ENCODE results near the gene CHRNG. TPM values are rescaled to one million over a fixed set of nuclear protein-coding genes. Genes with fewer than 3 reads are reported as not detected.
A peak's percentile ranks its signal among the peaks of the same experiment; 100 is the strongest.
"Not testable (repeated sequence)": the region's sequence is repeated elsewhere in the genome, so short reads cannot be mapped to it uniquely, and the experiment has no call there.

The CHRNG gene
- total RNA-seq, 4 donors from 2014 or later, result 3.5 to 57.5 (median 24.6) TPM

GRCh38 chr2:232563580-232563979 is 24.1 kb downstream of the CHRNG start:
- Histone ChIP-seq H3K9me3 (no peaks in the 10 kb centered on the region), H3K36me3 (peaks cover 0 to 88% of the 10 kb centered on the region in 2 donors), H3K4me1 (peaks cover 0 to 23% of the 10 kb centered on the region in 2 donors), H3K4me3 (no peak overlapping the region), H3K27me3 (no peaks in the 10 kb centered on the region), H3K27ac (no peak overlapping the region)
- in situ Hi-C loops (cut with MboI; ENCODE audit: low sequenced_read_pairs in 4 of 4), result no loop called here
- ATAC-seq (no peak), DNase-seq (no peak)
- intact Hi-C loops (cut with DNase I; ENCODE audit: low total_unique reads), result no loop called here
- TF ChIP-seq POLR2A (IDR thresholded peaks at IDR 0.05) (no peak), CTCF (IDR thresholded peaks at IDR 0.05 in 4 of 5, conservative IDR thresholded peaks at IDR 0.05 in 1 of 5) (no peak)

GRCh38 chr2:232567721-232568120 is 28.2 kb downstream of the CHRNG start:
- Histone ChIP-seq H3K9me3 (no peaks in the 10 kb centered on the region), H3K27me3 (no peaks in the 10 kb centered on the region), H3K4me3 (no peak overlapping the region), H3K27ac (peak overlapping the region; percentile 75 to 93 (median 88)), H3K4me1 (peaks cover 18 to 58% of the 10 kb centered on the region in 2 donors), H3K36me3 (peaks cover 0 to 84% of the 10 kb centered on the region in 2 donors)
- TF ChIP-seq CTCF (IDR thresholded peaks at IDR 0.05 in 4 of 5, conservative IDR thresholded peaks at IDR 0.05 in 1 of 5), result no peak
- TF ChIP-seq POLR2A (IDR thresholded peaks at IDR 0.05), result no peak
- ATAC-seq, result peak in 1 of 2 donors; percentile 18
- in situ Hi-C loops (cut with MboI; ENCODE audit: low sequenced_read_pairs in 4 of 4) (no loop called here), intact Hi-C loops (cut with DNase I; ENCODE audit: low total_unique reads) (no loop called here)
- DNase-seq, result no peak

- DNase-seq (no peak), ATAC-seq (peak; percentile 34 to 53)
- no peaks in the 10 kb centered on the region for H3K27me3 ChIP-seq
- peak overlapping the region; percentile 75 to 93 (median 88) for H3K27ac ChIP-seq
- no peaks in the 10 kb centered on the region for H3K9me3 ChIP-seq
- H3K4me1 ChIP-seq, result peaks cover 18 to 63% of the 10 kb centered on the region in 2 donors
- in situ Hi-C loops (cut with MboI; ENCODE audit: low sequenced_read_pairs in 4 of 4), result no loop called here
- TF ChIP-seq CTCF (IDR thresholded peaks at IDR 0.05 in 4 of 5, conservative IDR thresholded peaks at IDR 0.05 in 1 of 5), result no peak
- H3K4me3 ChIP-seq, result no peak overlapping the region
- peaks cover 0 to 79% of the 10 kb centered on the region in 2 donors for H3K36me3 ChIP-seq
- intact Hi-C loops (cut with DNase I; ENCODE audit: low total_unique reads), result no loop called here
These were observed 28.7 kb downstream of the CHRNG start for GRCh38 chr2:232568161-232568560.

- TF ChIP-seq CTCF (IDR thresholded peaks at IDR 0.05 in 4 of 5, conservative IDR thresholded peaks at IDR 0.05 in 1 of 5), result no peak
- no peak for TF ChIP-seq POLR2A (IDR thresholded peaks at IDR 0.05)
- H3K27ac ChIP-seq, result peak overlapping the region; percentile 15 to 93 (median 88)
- peaks cover 0 to 65% of the 10 kb centered on the region in 2 donors for H3K36me3 ChIP-seq
- in situ Hi-C loops (cut with MboI; ENCODE audit: low sequenced_read_pairs in 4 of 4), result no loop called here
- DNase-seq, result no peak
- no peak for ATAC-seq
- no peaks in the 10 kb centered on the region for H3K27me3 ChIP-seq
- no peak overlapping the region for H3K4me3 ChIP-seq
- intact Hi-C loops (cut with DNase I; ENCODE audit: low total_unique reads), result no loop called here
- peaks cover 28 to 74% of the 10 kb centered on the region in 2 donors for H3K4me1 ChIP-seq
- H3K9me3 ChIP-seq, result no peaks in the 10 kb centered on the region
These were observed 30.0 kb downstream of the CHRNG start for GRCh38 chr2:232569541-232569940.

- H3K4me3 ChIP-seq; in situ Hi-C loops (cut with MboI; ENCODE audit: low sequenced_read_pairs in 4 of 4); H3K9me3 ChIP-seq; intact Hi-C loops (cut with DNase I; ENCODE audit: low total_unique reads); H3K27me3 ChIP-seq: not testable (repeated sequence)
- peaks cover 0 to 56% of the 10 kb centered on the region in 2 donors for H3K36me3 ChIP-seq
- DNase-seq (peak in 1 of 2 donors; percentile 80), ATAC-seq (peak in 1 of 2 donors; percentile 11)
- H3K27ac ChIP-seq, result peak overlapping the region; percentile 45 to 93 (median 88)
- peaks cover 37 to 81% of the 10 kb centered on the region in 2 donors for H3K4me1 ChIP-seq
These were observed 31.0 kb downstream of the CHRNG start for GRCh38 chr2:232570481-232570880.

Measured in gastrocnemius medialis (tissue), 4 donors.